ENCODE measurements around the gene LRRC3B. TPM values are rescaled to one million over a fixed set of nuclear protein-coding genes. Genes with fewer than 3 reads are reported as not detected.

LRRC3B gene
- total RNA-seq, 2 donors from 2014 or later = not detected

- no peak overlapping the region for H3K27ac Mint-ChIP-seq
- ATAC-seq (replicated peaks in 1 of 2) (no peak), DNase-seq (no peak)
- no peaks in the 10 kb centered on the region for H3K4me1 Mint-ChIP-seq (ENCODE audit: low read depth)
- no peaks in the 10 kb centered on the region for H3K9me3 Mint-ChIP-seq
- peaks cover 44% of the 10 kb centered on the region for H3K27me3 Mint-ChIP-seq (ENCODE audit: low read depth)
- H3K36me3 Mint-ChIP-seq (ENCODE audit: insufficient read depth in 2 of 2) = peaks cover 0 to 4% of the 10 kb centered on the region in 2 donors
- H3K4me3 Mint-ChIP-seq = no peak overlapping the region
Measured at GRCh38 chr3:26621176-26621575, 1.4 kb upstream of the LRRC3B start.

- Mint-ChIP-seq H3K36me3 (ENCODE audit: insufficient read depth in 2 of 2) (peaks cover 0 to 4% of the 10 kb centered on the region in 2 donors), H3K27ac (no peak overlapping the region), H3K27me3 (ENCODE audit: low read depth) (peaks cover 47% of the 10 kb centered on the region), H3K9me3 (no peaks in the 10 kb centered on the region), H3K4me3 (no peak overlapping the region), H3K4me1 (ENCODE audit: low read depth) (no peaks in the 10 kb centered on the region)
- DNase-seq (no peak), ATAC-seq (replicated peaks in 1 of 2) (no peak)
Measured at GRCh38 chr3:26621906-26622620, 509 bp upstream of the LRRC3B start.

- no peak for ATAC-seq (replicated peaks in 1 of 2)
- no peak overlapping the region for H3K4me3 Mint-ChIP-seq
- no peak for DNase-seq
- peaks cover 49% of the 10 kb centered on the region for H3K27me3 Mint-ChIP-seq (ENCODE audit: low read depth)
- no peaks in the 10 kb centered on the region for H3K4me1 Mint-ChIP-seq (ENCODE audit: low read depth)
- no peaks in the 10 kb centered on the region for H3K9me3 Mint-ChIP-seq
- H3K27ac Mint-ChIP-seq = no peak overlapping the region
- peaks cover 0 to 4% of the 10 kb centered on the region in 2 donors for H3K36me3 Mint-ChIP-seq (ENCODE audit: insufficient read depth in 2 of 2)
Measured at GRCh38 chr3:26623419-26624208, 1.0 kb downstream of the LRRC3B start.

GRCh38 chr3:26624209-26624765 lies 1.7 kb downstream of the LRRC3B start:
- ATAC-seq (replicated peaks in 1 of 2) (no peak), DNase-seq (no peak)
- Mint-ChIP-seq H3K27ac (no peak overlapping the region), H3K9me3 (no peaks in the 10 kb centered on the region), H3K4me3 (no peak overlapping the region), H3K36me3 (ENCODE audit: insufficient read depth in 2 of 2) (peaks cover 0 to 4% of the 10 kb centered on the region in 2 donors), H3K27me3 (ENCODE audit: low read depth) (peaks cover 49% of the 10 kb centered on the region), H3K4me1 (ENCODE audit: low read depth) (no peaks in the 10 kb centered on the region)

- Mint-ChIP-seq H3K4me3 (no peak overlapping the region), H3K27me3 (ENCODE audit: low read depth) (peaks cover 49% of the 10 kb centered on the region), H3K9me3 (no peaks in the 10 kb centered on the region), H3K36me3 (ENCODE audit: insufficient read depth in 2 of 2) (peaks cover 0 to 4% of the 10 kb centered on the region in 2 donors), H3K27ac (no peak overlapping the region), H3K4me1 (ENCODE audit: low read depth) (no peaks in the 10 kb centered on the region)
- DNase-seq = no peak
- ATAC-seq (replicated peaks in 1 of 2) = no peak
Measured at GRCh38 chr3:26625187-26625586, 2.6 kb downstream of the LRRC3B start.

GRCh38 chr3:26627080-26627479 lies 4.5 kb downstream of the LRRC3B start:
- no peak for ATAC-seq (replicated peaks in 1 of 2)

GRCh38 chr3:26628915-26629314 lies 6.3 kb downstream of the LRRC3B start:
- Mint-ChIP-seq H3K9me3 (peaks cover 0 to 1% of the 10 kb centered on the region in 2 donors), H3K27me3 (ENCODE audit: low read depth) (peaks cover 19% of the 10 kb centered on the region), H3K4me3 (no peak overlapping the region), H3K4me1 (ENCODE audit: low read depth) (no peaks in the 10 kb centered on the region), H3K27ac (no peak overlapping the region), H3K36me3 (ENCODE audit: insufficient read depth in 2 of 2) (peaks cover 0 to 2% of the 10 kb centered on the region in 2 donors)
- ATAC-seq (replicated peaks in 1 of 2) (no peak), DNase-seq (no peak)

More at GRCh38 chr3:26627080-26627479, 4.5 kb downstream of the LRRC3B start:
- no peak for DNase-seq
- Mint-ChIP-seq H3K9me3 (peaks cover 0 to 1% of the 10 kb centered on the region in 2 donors), H3K36me3 (ENCODE audit: insufficient read depth in 2 of 2) (peaks cover 0 to 2% of the 10 kb centered on the region in 2 donors), H3K27me3 (ENCODE audit: low read depth) (peaks cover 36% of the 10 kb centered on the region), H3K4me1 (ENCODE audit: low read depth) (no peaks in the 10 kb centered on the region), H3K4me3 (no peak overlapping the region), H3K27ac (no peak overlapping the region)

- no peak overlapping the region for H3K27ac Mint-ChIP-seq
- H3K9me3 Mint-ChIP-seq = peaks cover 0 to 1% of the 10 kb centered on the region in 2 donors
- peaks cover 6% of the 10 kb centered on the region for H3K27me3 Mint-ChIP-seq (ENCODE audit: low read depth)
- ATAC-seq (replicated peaks in 1 of 2) (no peak), DNase-seq (no peak)
- no peaks in the 10 kb centered on the region for H3K36me3 Mint-ChIP-seq (ENCODE audit: insufficient read depth in 2 of 2)
- no peaks in the 10 kb centered on the region for H3K4me1 Mint-ChIP-seq (ENCODE audit: low read depth)
- H3K4me3 Mint-ChIP-seq = no peak overlapping the region
Measured at GRCh38 chr3:26630669-26631389, 8.3 kb downstream of the LRRC3B start.

- H3K27ac Mint-ChIP-seq = no peak overlapping the region
- no peaks in the 10 kb centered on the region for H3K36me3 Mint-ChIP-seq (ENCODE audit: insufficient read depth in 2 of 2)
- H3K27me3 Mint-ChIP-seq (ENCODE audit: low read depth) = peaks cover 6% of the 10 kb centered on the region
- H3K9me3 Mint-ChIP-seq = peaks cover 0 to 1% of the 10 kb centered on the region in 2 donors
- H3K4me1 Mint-ChIP-seq (ENCODE audit: low read depth) = no peaks in the 10 kb centered on the region
- no peak overlapping the region for H3K4me3 Mint-ChIP-seq
- DNase-seq (no peak), ATAC-seq (replicated peaks in 1 of 2) (no peak)
Measured at GRCh38 chr3:26631390-26631738, 8.8 kb downstream of the LRRC3B start.

- H3K9me3 Mint-ChIP-seq = peaks cover 1 to 2% of the 10 kb centered on the region in 2 donors
- H3K36me3 Mint-ChIP-seq (ENCODE audit: insufficient read depth in 2 of 2) = no peaks in the 10 kb centered on the region
- no peaks in the 10 kb centered on the region for H3K27me3 Mint-ChIP-seq (ENCODE audit: low read depth)
- no peaks in the 10 kb centered on the region for H3K4me1 Mint-ChIP-seq (ENCODE audit: low read depth)
- H3K4me3 Mint-ChIP-seq = no peak overlapping the region
- H3K27ac Mint-ChIP-seq = no peak overlapping the region
- ATAC-seq (replicated peaks in 1 of 2) (no peak), DNase-seq (no peak)
Measured at GRCh38 chr3:26634601-26635000, 12.0 kb downstream of the LRRC3B start.

GRCh38 chr3:26636096-26636727 lies 13.6 kb downstream of the LRRC3B start:
- DNase-seq = no peak
- H3K4me3 Mint-ChIP-seq = no peak overlapping the region
- no peak for ATAC-seq (replicated peaks in 1 of 2)

GRCh38 chr3:26637698-26638097 lies 15.1 kb downstream of the LRRC3B start:
- H3K27ac Mint-ChIP-seq = no peak overlapping the region
- peaks cover 0 to 11% of the 10 kb centered on the region in 2 donors for H3K9me3 Mint-ChIP-seq

More at GRCh38 chr3:26636096-26636727, 13.6 kb downstream of the LRRC3B start:
- H3K27me3 Mint-ChIP-seq (ENCODE audit: low read depth) = no peaks in the 10 kb centered on the region
- no peak overlapping the region for H3K27ac Mint-ChIP-seq
- H3K4me1 Mint-ChIP-seq (ENCODE audit: low read depth) = no peaks in the 10 kb centered on the region
- H3K36me3 Mint-ChIP-seq (ENCODE audit: insufficient read depth in 2 of 2) = no peaks in the 10 kb centered on the region
- H3K9me3 Mint-ChIP-seq = peaks cover 1 to 8% of the 10 kb centered on the region in 2 donors

More at GRCh38 chr3:26637698-26638097, 15.1 kb downstream of the LRRC3B start:
- H3K36me3 Mint-ChIP-seq (ENCODE audit: insufficient read depth in 2 of 2) = no peaks in the 10 kb centered on the region
- no peak for DNase-seq
- no peak overlapping the region for H3K4me3 Mint-ChIP-seq
- ATAC-seq (replicated peaks in 1 of 2) = no peak
- no peaks in the 10 kb centered on the region for H3K4me1 Mint-ChIP-seq (ENCODE audit: low read depth)
- H3K27me3 Mint-ChIP-seq (ENCODE audit: low read depth) = no peaks in the 10 kb centered on the region

Data from activated T-cell treated with anti-CD3 and anti-CD28 coated beads, Interleukin-2, amount 50 U/mL, for 72 hours (primary cell).